ENCODE results near the gene SLC35F1.

SLC35F1 gene

GRCh38 chr6:118281291-118281690, 374.2 kb downstream of the SLC35F1 start:
- no peak for DNase-seq (ENCODE audit: low read depth)

- peak; percentile 3 for DNase-seq (ENCODE audit: low read depth)
These were observed 376.7 kb downstream of the SLC35F1 start for GRCh38 chr6:118283766-118284165.

GRCh38 chr6:118284736-118285360, 377.8 kb downstream of the SLC35F1 start:
- no peak for DNase-seq (ENCODE audit: low read depth)

- no peak for DNase-seq (ENCODE audit: low read depth)
These were observed 378.7 kb downstream of the SLC35F1 start for GRCh38 chr6:118285791-118286190.

- no peak for DNase-seq (ENCODE audit: low read depth)
These were observed 381.5 kb downstream of the SLC35F1 start for GRCh38 chr6:118288355-118289124.

GRCh38 chr6:118292558-118292957, 385.5 kb downstream of the SLC35F1 start:
- no peak for DNase-seq (ENCODE audit: low read depth)

- no peak for DNase-seq (ENCODE audit: low read depth)
These were observed 387.8 kb downstream of the SLC35F1 start for GRCh38 chr6:118294906-118295305.

- no peak for DNase-seq (ENCODE audit: low read depth)
These were observed 388.3 kb downstream of the SLC35F1 start for GRCh38 chr6:118295336-118295735.

GRCh38 chr6:118296129-118296901, 389.3 kb downstream of the SLC35F1 start:
- no peak for DNase-seq (ENCODE audit: low read depth)

- DNase-seq (ENCODE audit: low read depth) = no peak
These were observed 390.8 kb downstream of the SLC35F1 start for GRCh38 chr6:118297821-118298220.

- no peak for DNase-seq (ENCODE audit: low read depth)
These were observed 391.7 kb downstream of the SLC35F1 start for GRCh38 chr6:118298476-118299427.

GRCh38 chr6:118299457-118299856, 392.4 kb downstream of the SLC35F1 start:
- DNase-seq (ENCODE audit: low read depth) = no peak

- no peak for DNase-seq (ENCODE audit: low read depth)
These were observed 397.3 kb downstream of the SLC35F1 start for GRCh38 chr6:118304321-118304720.

GRCh38 chr6:118305081-118305480, 398.0 kb downstream of the SLC35F1 start:
- DNase-seq (ENCODE audit: low read depth) = no peak

- DNase-seq (ENCODE audit: low read depth) = no peak
These were observed 399.6 kb downstream of the SLC35F1 start for GRCh38 chr6:118306392-118307238.

GRCh38 chr6:118307581-118307980, 400.5 kb downstream of the SLC35F1 start:
- DNase-seq (ENCODE audit: low read depth) = no peak

- DNase-seq (ENCODE audit: low read depth) = no peak
These were observed 402.5 kb downstream of the SLC35F1 start for GRCh38 chr6:118309337-118310093.

GRCh38 chr6:118313208-118313607, 406.1 kb downstream of the SLC35F1 start:
- DNase-seq (ENCODE audit: low read depth) = no peak

- DNase-seq (ENCODE audit: low read depth) = no peak
These were observed 406.7 kb downstream of the SLC35F1 start for GRCh38 chr6:118313762-118314161.

- no peak for DNase-seq (ENCODE audit: low read depth)
These were observed 409.8 kb downstream of the SLC35F1 start for GRCh38 chr6:118316796-118317384.

Measured in activated T-helper 9 cell treated with anti-CD3 and anti-CD28 coated beads, Interleukin-2, amount 50 U/mL, for 16 hours (primary cell).